BE2C (cell line): ENCODE results near the gene SGF29.

Experiments
- DNase-seq: peaks from one replicate; pipeline ENCODE4 v3.0.0-alpha.2; 2020
- H3K27me3 ChIP-seq: fragments of 250-450 bp; sonication (Bioruptor Pico); 2 replicates; pipeline ENCODE4 v1.5.1; 2020; ENCODE audit warnings: mild to moderate bottlenecking
- H3K36me3 ChIP-seq: fragments of 250-450 bp; sonication (Bioruptor Pico); 2 replicates; pipeline ENCODE4 v1.5.1; 2020; ENCODE audit warnings: mild to moderate bottlenecking
- H3K4me1 ChIP-seq: fragments of 250-450 bp; sonication (Bioruptor Pico); 2 replicates; pipeline ENCODE4 v1.5.1; 2020
- H3K4me3 ChIP-seq: 2 replicates; pipeline ENCODE4 v1.5.1; 2011; ENCODE audit warnings: low read depth, low read length
- H3K9me3 ChIP-seq: fragments of 250-450 bp; sonication (Bioruptor Pico); 2 replicates; pipeline ENCODE4 v1.5.1; 2020
- TF ChIP-seq, protein P1 (sequence below): IDR thresholded peaks from 2 replicates; pipeline ENCODE4 v1.5.1; 2012; ENCODE audit warnings: mild to moderate bottlenecking, low read depth, low read length

Gene SGF29

DNA sequence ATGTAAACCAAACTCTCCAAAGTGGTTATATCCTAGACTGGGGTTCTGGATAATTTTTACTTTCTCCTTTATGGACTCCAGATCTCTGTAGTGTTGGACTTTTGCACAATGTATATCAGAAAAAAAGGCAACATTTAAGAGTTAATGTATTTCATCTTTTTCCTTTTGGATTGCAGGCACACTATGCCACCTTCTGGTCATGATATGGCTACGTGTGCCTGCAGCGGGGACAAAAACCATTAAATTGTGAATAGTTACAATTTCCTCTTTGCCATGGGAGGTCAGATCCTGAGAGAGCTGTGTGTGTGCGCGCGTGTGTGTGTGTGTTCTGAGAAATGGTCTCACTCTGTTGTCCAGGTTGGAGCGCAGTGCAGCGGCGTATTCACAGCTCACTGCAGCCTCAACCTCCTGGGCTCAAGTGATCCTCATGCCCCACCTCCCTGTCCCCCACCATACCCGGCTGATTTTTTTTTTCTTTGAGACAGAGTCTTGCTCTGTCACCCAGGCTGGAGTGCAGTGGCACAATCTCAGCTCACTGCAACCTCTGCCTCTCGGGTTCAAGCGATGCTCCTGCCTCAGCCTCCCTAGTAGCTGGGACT, 4.3 kb upstream of the SGF29 start:
- DNase-seq: no peak
- TF ChIP-seq, protein P1, sequence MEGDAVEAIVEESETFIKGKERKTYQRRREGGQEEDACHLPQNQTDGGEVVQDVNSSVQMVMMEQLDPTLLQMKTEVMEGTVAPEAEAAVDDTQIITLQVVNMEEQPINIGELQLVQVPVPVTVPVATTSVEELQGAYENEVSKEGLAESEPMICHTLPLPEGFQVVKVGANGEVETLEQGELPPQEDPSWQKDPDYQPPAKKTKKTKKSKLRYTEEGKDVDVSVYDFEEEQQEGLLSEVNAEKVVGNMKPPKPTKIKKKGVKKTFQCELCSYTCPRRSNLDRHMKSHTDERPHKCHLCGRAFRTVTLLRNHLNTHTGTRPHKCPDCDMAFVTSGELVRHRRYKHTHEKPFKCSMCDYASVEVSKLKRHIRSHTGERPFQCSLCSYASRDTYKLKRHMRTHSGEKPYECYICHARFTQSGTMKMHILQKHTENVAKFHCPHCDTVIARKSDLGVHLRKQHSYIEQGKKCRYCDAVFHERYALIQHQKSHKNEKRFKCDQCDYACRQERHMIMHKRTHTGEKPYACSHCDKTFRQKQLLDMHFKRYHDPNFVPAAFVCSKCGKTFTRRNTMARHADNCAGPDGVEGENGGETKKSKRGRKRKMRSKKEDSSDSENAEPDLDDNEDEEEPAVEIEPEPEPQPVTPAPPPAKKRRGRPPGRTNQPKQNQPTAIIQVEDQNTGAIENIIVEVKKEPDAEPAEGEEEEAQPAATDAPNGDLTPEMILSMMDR: peak; percentile 56
- H3K4me1 ChIP-seq: no peaks in the 10 kb centered on the region
- no peak overlapping the region for H3K4me3 ChIP-seq
- no peaks in the 10 kb centered on the region for H3K36me3 ChIP-seq
- H3K27me3 ChIP-seq: peaks cover 27% of the 10 kb centered on the region
- H3K9me3 ChIP-seq: no peaks in the 10 kb centered on the region

DNA sequence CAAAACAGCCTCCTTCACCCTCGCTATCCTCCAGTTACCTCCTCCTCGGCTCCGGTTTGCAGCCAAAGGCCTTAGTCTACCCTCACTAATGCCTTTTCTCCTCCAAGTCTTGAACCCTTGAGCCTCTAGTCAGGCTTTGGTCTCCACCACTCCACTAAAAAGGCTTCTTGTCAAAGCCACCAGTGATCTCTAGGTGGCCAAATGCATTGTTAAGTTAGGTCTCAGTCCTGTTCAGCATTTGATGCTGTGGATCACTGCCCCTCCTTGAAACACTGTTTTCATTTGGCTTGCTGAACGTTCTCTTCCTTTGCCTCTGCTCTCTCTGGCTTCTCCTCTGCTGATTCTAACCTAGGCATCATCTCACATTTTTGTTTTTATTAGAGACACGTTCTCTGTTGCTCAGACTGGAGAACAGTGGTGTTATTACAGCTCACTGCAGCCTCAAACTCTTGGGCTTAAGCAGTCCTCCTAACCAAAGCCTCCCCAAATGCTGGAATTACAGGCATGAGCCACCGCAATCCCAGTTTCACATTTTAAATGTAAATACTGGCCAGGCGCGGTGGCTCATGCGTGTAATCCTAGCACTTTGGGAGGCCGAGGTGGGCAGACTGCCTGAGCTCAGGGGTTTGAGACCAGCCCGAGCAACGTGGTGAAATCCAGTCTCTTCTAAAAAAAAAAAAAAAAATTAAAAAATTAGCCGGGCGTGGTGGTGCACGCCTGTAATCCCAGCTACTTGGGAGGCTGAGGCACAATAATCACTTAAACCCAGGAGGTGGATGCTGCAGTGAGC, 1.1 kb downstream of the SGF29 start:
- Histone ChIP-seq H3K9me3 (no peaks in the 10 kb centered on the region), H3K4me1 (no peaks in the 10 kb centered on the region), H3K4me3 (peak overlapping the region; percentile 51), H3K27me3 (no peaks in the 10 kb centered on the region), H3K36me3 (peaks cover 6% of the 10 kb centered on the region; the same call in 1 of the 2 replicates)
- DNase-seq: no peak
- TF ChIP-seq, protein P1: no peak

DNA sequence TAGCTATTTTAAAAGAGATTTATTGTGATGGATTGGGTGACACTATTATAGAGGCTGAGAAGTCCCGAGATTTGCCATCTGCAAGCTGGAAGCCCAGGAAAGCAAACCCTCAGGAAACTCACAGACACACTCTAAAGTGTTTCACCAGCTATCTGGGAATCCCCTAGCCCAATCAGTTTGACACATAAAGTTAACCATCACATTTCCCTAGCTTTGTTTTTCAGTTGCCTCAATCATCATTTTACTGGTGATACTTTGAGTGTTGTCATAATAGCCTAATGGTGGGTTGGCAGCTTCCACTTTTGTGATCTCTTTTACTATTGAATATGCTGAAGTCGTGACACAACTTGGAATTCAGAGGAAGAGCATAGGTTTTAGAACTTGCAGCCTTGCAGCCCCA, 1.8 kb downstream of the SGF29 start:
- Histone ChIP-seq H3K36me3 (peaks cover 6% of the 10 kb centered on the region; the same call in 1 of the 2 replicates), H3K27me3 (no peaks in the 10 kb centered on the region), H3K9me3 (no peaks in the 10 kb centered on the region), H3K4me1 (no peaks in the 10 kb centered on the region), H3K4me3 (no peak overlapping the region)
- DNase-seq: no peak
- TF ChIP-seq, protein P1: no peak

DNA sequence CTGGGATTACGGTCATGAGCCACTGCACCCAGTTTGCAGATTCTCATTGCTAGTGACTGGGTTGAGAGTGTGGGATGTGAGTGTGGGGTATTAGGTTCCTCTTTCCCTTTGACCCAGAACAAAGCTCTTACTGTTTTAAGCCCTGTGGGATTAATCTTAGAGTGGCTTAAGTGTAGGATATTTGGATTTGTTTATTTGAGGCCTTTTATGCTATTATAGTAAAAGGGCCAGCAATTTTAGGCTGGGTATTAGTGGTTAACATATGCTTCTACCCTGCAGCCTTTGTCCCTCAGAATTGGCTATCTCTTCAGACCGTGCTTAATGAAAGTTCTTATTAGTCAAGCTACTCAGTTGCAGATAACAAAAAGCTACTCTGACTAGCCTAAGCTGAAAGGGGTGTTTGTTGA, 3.2 kb downstream of the SGF29 start:
- DNase-seq: no peak
- no peaks in the 10 kb centered on the region for H3K4me1 ChIP-seq
- TF ChIP-seq, protein P1: no peak

DNA sequence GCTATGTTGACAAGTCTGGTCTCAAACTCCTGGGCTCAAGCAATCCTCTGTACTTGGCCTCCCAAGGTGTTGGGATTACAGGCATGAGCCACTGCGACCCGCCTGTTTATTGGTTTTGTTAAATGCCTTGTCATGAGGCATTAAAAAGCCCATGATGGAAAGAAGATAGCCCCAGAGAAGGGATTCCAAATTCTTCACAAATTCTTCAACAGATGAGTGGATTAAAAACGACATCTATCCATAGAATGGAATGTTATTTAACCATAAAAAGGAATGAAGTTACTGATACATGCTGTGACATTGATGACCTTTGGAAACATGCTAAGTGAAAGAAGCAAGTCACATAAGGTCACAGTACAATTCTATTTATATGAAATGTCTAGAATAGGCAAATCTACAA, 4.7 kb downstream of the SGF29 start:
- H3K27me3 ChIP-seq: no peaks in the 10 kb centered on the region
- DNase-seq: no peak
- TF ChIP-seq, protein P1: no peak

More for the DNA sequence above, 3.2 kb downstream of the SGF29 start:
- no peak overlapping the region for H3K4me3 ChIP-seq
- no peaks in the 10 kb centered on the region for H3K9me3 ChIP-seq
- peaks cover 6% of the 10 kb centered on the region; the same call in 1 of the 2 replicates for H3K36me3 ChIP-seq
- H3K27me3 ChIP-seq: no peaks in the 10 kb centered on the region

More for the DNA sequence above, 4.7 kb downstream of the SGF29 start:
- no peaks in the 10 kb centered on the region for H3K4me1 ChIP-seq
- peaks cover 6% of the 10 kb centered on the region; the same call in 1 of the 2 replicates for H3K36me3 ChIP-seq
- no peak overlapping the region for H3K4me3 ChIP-seq
- H3K9me3 ChIP-seq: no peaks in the 10 kb centered on the region
